HG03095 (cell line): ENCODE results near the gene PLEKHA1.

ENCODE experiments used
- ATAC-seq: cut with Tn5 transposase; IDR thresholded peaks from one replicate; pipeline ENCODE4 v1.9.1; 2021; ENCODE audit warnings: moderate library complexity; ENCODE audit not compliant: unreplicated experiment

PLEKHA1 gene

DNA sequence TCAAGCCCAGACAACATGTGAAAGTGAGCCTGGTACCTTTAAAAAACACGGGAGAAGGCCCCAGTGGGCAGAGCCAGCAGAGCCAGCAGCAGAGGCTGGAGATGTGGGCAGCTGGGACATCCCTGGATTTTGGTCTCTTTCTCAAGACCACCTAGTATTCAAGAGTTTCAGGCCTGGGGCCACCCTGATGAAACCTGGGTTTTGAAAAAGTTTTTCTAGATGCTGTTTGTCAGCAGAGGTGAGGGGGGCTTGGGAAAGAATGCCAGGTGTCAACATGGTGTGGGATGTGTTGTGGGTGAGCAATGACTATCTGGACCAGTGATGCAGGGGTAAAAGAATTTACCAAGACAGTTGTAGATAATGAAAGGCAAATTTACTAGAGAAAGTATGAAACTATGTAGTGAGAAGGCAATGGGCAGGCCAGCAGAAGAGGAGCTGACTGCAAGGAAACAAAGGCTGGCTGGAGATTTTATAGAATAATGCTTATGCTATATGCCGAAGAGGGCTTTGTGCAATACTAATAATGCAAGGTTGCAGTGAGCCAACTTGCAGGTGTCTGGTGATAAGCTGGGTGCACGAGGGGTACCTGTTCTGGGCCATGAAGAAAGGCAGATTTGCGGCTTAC, 28.1 kb upstream of the PLEKHA1 start:
- no peak for ATAC-seq

DNA sequence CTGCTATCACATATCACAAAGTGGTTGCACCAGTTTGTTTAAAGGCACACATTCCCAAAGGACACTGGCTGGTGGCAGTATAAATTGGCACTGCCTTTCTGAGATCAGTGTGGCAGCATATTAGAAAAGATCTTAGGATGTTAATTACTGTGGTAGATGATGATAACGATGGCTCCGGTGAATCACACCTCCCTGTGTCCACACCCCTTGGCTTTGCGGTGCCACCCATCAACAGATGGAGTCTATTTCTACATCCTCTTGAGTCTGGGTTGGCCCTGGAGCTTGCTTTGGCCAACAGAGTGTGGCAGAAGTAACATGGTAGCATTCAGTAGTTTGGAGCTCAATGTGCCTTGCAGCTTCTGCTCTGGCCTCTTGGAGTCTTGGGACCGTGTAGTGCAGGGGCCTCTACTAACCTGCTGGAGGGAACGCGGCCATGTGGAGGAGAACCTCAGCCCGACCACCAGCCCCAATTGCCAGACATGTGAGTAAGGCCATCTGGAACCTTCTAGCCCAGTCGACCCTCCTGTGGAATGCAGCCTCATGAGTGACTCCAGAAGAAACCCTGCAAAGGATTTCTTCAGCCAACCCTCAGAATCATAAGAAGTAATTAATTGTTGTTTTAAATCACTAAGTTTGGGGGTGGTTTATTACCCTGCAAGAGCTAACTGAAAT, 27.2 kb upstream of the PLEKHA1 start:
- no peak for ATAC-seq

DNA sequence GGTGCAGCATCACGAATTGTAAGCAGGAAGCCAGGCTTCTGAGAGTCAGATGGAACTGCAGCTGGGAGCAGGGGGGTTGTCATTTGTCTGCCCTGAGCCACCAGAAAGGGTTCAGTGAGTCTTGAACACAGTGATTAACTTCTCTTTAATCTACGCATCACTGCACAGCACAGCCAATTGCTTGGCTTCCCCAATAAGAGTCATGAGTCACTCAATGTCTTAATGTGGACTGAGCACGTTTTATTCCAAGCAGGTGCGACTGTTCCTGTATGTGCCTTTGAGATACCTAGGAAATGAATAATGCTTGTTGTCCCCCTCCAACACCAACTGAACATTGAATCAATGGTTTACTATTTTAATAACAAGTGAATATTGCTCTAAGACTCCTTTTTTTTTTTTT, 26.0 kb upstream of the PLEKHA1 start:
- no peak for ATAC-seq

- no peak for ATAC-seq
Observed at GRCh38 chr10:122348935-122349361, 25.6 kb upstream of the PLEKHA1 start.

- ATAC-seq: no peak
Observed at GRCh38 chr10:122349758-122350369, 24.6 kb upstream of the PLEKHA1 start.

DNA sequence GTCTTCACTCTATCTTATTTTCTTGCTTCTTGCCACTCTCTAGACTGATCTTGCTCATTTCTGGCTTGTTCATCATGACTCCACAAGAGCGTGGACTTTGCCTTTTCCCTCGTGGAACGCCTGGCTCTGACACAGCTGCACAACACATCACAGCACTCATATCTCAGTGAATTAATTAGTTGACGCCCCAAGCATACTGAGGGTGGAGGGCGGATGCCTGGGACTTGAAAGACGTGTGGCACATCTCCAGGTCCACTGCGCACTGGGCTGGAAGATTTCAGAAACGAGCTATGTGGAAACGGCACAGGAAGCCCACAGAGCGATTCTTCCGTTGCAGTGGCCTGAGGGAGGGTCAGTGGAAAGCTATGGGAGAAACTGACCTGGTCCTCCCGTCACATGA, 23.6 kb upstream of the PLEKHA1 start:
- no peak for ATAC-seq

DNA sequence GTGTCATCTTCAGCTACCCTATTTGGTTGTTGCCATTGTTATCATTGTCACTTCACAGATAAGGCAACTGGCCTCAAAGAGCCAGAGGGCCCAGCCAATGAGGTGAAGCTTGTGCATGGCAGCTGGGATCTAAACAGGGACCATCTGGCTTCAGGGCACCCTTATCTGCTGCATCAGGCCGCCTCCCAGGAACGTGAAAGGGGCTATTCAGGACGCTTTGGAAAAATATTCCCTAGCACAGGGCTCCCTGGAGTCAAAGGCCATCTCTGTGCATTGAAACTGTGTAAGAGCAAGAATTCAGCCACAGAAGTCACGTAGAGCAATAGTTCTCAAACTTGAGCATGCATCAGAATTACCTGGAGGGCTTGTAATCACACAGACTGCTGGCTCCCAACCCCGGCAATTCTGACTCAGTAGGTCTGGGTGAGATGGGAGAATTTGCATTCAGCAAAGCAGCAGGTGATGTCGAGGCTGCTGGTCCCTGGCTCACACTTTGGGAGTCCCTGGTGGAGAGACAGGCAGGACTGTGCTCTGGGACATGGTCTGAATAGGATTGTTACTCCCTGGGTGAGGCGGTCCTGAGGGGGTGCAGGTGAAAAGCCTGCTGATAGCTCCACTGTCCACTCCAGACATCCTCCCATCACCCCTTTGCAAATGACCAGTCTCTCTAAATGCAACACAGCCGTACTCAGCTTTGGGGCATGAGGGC, 21.5 kb upstream of the PLEKHA1 start:
- no peak for ATAC-seq

GRCh38 chr10:122354383-122354782, 20.1 kb upstream of the PLEKHA1 start:
- ATAC-seq: no peak

- no peak for ATAC-seq
Observed at GRCh38 chr10:122357685-122358084, 16.8 kb upstream of the PLEKHA1 start.

DNA sequence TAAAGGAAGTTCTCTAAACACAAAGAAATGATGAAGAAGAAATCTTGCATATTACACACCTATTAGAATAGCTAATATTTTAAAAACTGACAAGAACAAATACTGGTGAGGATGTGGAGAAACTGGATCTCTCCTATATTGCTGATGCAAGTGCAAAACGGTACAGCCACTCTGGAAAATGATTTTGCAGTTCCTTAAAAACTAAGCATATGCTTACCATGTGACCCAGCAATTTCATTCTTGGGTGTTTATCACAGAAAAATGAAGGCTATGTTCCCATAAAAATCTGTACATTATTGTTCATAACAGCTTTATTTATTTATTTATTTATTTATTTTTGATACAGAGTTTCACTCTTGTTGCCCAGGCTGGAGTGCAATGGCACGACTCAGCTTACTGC, 14.9 kb upstream of the PLEKHA1 start:
- no peak for ATAC-seq

- ATAC-seq: no peak
Observed at GRCh38 chr10:122361046-122361445, 13.5 kb upstream of the PLEKHA1 start.

GRCh38 chr10:122362031-122362592, 12.4 kb upstream of the PLEKHA1 start:
- ATAC-seq: no peak

DNA sequence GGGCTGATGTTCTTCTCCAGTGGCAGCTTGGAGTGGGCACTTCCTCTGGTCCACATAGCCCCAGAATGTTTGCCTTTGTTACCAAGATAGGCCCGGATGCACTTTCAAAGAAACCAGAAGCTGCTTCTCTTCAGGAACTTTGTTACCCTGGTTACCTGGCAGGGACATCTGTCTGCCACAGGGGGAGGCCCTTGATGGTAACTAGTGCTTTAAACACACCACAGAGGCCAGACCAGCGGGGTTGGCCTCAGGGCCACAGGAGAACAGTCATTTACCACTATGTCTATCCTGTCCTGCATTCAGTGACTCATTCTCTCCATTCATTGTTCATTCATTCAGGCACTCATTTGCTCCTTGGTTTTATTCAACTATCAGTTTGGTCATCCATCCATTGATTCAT, 11.9 kb upstream of the PLEKHA1 start:
- ATAC-seq: no peak

DNA sequence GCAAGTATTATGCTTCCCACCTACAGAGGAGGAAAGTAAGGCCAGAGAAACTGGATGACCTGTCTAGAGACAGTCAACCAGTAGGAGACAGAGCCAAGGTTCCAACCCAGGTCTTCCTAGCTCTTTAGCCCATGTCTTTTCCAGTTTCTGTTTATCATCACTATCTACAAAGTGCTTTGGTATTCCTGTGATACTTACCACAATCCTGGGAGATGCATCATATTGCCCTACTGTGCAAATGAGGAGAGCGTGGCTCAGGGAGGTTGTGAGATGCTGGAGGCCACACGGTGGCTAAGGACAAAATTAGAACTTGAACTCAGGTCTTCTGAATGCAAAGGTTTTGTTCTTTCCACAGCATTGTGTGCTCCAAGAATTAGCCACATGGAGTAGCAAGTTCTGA, 11.2 kb upstream of the PLEKHA1 start:
- ATAC-seq: no peak

GRCh38 chr10:122363722-122364463, 10.6 kb upstream of the PLEKHA1 start:
- no peak for ATAC-seq

DNA sequence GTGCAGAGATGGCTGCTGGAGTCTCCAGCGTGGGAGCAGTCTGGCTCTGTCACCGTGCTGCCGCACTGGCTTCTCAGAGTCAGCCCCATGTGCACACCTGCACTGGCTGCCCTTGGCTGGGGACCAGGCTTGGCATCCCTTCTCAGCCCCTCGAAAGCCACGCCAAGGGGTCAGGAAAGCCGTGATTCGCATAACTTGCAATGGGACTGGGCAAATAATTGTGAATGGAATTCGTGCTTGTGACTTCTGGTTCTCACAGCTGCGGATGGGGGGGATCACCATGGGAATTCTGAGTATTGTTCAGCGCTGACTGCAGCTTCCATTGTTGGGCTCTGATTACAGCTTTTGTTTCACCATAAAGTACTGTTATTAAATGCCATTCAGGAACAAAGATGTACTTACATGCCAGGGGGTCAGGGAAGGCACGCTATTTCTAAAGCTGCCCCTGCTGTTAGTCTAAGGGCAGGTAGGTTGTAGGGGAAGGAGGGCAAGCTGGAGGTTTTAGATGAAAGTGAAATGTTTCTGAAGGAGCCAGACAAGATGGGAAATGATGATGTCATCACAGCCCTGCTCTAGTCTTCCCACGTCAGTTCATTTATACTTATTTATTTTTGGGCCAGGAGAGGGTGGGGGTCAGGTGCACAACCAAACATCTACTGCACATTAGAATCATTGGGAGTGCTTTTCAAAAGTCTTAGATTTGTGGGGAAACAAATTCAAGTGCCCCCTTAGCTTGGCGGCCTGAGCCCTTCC, 5.8 kb upstream of the PLEKHA1 start:
- no peak for ATAC-seq

DNA sequence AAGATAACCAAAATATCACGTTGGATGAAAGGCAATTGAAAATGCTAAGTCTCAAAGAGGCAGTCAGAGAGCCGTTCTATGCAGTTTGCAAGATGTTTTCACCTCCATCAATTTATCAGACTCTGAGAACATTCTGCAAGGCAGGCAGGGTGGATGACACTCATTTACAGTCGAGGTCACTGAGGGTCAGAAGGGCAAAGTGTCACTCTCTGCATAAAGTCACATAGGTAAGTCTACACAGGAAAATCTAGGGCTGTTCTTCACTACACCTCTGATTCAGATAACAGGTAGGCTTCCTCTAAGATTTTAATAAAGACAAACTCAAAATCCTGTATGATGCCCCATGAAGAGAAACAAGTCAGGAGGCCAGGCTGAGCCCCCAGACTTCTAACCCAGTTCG, 1.4 kb upstream of the PLEKHA1 start:
- no peak for ATAC-seq

- no peak for ATAC-seq
Observed at GRCh38 chr10:122373721-122374120, 787 bp upstream of the PLEKHA1 start.

DNA sequence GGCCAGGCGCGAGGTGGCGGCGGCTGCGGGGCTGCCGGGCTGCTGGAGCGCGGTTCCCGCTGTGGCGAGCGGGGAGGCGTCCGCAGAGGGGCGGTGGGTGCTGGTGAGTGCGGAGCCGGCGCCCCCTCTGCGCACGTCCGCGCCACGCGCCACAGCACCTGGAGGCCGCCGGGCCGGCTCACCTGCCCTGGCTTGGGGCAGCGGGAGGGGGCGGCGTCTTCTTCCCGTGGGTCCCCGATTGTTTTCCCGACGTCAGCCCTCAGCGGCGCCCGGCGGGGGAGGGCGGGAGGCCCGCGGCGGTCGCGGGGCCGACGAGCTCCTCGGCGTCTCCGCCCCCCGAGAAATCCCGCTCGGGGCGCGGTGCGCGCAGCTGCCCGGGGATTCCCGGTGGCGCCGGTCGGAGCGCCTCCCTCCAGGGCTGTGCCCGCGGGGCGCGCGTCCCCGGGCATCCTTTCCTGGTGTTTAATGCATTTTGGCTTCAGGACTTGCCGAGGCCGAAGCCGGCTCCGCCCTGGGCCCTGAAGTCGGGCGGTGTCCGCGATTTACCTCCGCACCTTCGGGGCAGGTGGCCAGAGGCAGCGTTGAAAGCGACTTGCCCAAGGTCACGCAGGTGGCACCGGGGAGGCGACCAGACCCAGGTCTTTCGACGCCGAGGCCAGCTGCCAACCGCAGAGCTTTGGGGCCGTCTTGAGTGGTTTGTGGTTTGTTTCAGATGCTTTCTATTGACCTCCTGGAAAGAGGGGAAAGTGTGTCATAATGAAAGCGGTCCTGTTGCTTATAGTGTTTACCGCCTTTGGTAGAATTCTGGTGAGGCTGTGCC, 561 bp downstream of the PLEKHA1 start:
- peak; percentile 47 for ATAC-seq
